EL (cell line): Measurements from ENCODE around the gene DUSP5.

ENCODE experiments used
- DNase-seq: peaks from one replicate; pipeline ENCODE4 v3.0.0-alpha.2; 2016

DUSP5 gene

DNA sequence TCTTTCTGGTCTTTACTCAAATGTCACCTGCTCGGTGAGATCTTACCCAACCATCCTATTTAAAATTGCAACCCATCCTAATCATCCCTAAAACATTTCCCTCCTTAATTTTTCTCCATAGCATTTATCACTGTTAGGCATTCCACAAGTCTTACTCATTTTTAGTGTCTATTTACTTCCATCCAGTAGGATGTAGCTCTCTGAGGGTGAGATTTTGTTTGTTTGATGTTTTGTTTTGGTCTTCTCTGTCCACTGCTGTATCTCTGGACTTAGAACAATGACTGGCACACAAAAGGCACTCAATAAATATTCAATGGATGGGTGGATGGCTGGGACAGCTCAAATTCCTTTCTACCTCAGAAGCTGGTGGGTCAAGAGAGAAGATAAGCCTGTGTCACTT, 15.8 kb upstream of the DUSP5 start:
- peak; percentile 65 for DNase-seq

DNA sequence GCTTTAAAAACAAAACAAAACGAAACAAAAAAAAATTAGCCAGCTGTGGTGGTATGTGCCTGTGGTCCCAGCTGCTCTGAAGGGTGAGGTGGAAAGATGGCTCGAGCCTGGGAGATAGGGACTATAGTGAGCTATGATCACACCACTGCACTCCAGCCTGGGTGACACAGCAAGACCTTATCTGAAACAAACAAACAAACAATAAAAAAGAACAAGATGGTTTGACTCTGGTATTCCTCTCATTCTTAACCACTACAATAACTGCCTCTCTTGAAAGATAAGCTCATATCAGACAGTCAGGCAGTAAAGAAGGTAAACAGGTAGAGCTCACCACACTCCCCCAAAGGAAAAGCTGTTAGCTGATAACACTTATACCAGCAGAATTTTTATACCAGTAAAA, 14.1 kb upstream of the DUSP5 start:
- no peak for DNase-seq

DNA sequence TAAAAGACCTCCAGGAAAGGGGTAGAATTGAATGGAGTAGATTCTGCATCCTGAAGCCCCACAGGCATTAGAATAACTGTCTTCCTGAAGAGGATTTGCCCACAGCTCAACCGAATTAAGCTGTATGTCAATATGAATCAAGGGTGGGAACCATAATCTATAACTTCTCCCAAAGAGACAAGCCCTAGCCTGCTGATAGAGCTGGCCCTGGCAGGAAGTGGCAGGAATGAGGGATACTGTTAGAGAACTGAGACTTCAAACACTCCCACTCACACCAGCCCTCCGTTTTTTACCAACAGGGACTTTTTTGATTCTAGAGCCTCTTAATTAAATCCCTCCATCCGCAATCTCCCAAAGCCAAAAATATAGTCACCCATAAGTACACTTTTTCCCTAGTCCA, 12.2 kb upstream of the DUSP5 start:
- DNase-seq, result no peak

DNA sequence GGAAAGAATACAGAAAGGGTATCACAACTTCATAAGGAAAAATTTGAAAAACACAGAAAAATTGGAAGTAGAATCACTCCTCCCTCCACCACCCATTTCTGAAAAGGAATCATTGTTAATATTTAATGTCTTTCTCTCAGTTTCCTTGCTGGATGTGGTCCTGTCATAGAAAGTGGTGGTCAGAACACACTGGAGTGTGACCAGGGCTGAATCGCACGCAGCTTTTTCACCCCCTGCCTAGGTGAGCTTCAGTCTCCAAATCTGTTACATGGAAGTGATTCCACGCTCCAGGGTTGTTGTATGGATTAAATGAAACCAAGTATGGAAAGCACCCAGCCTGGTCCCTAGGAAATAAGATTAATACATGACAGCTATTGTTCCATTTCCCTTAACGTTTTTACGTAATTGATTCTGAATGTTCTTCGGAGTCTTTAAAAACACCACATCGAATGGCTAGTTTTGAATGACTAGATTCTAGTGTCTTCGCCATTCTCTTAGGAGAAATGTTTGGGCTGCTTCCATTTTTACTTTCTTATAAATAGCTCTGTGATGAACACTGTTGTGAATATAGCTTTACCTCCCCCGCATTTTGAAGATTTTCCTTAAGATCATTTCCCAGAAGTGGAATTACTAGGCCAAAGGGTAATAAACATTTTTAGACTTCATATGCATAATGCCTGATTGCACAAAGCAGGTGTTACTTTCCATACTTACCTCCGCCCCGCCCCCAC, 10.9 kb upstream of the DUSP5 start:
- DNase-seq, result no peak

DNA sequence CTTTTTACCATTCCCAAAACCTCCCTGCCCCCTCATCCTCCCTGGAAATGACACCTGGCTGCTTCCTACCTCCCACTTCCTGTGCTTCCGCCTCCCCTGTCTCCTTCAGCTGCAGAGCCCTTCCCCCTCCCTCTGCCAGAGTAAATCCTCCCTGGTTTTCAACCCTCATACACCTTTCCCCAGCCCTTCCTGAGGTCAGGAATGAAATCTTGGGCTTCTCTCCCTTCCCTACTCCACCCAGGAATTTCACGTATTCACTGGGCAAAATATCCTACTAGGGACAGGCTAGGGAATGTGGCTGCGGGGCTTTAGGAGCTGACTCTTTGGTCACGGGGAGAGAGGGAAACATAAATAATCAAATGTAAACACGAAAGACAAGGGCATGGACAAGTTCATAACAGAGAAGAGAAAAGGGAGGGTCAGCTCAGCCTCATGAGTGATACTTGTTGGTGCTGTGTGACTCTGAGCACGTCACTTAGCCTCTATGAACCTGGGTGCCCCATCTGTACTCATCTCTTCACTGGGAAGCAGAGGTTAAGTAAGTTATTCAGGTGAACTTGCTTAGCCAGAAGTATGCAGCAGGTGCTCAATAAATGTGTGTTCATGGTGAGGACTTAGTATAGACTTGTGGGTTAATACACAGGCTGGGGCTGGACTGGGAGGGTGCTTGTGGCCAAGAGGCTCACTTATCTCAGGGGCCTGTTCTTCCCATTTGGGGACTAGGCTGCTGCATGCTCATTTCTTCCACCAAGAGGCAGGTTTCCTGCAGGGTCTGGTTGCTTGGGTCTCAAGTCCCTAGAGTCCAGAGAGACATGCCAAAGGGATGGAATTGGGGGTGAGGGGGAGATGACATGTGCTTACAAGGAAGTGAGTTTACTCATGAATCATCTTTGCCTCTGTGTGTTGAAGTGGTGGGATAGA, 10.0 kb upstream of the DUSP5 start:
- DNase-seq, result peak; percentile 71

DNA sequence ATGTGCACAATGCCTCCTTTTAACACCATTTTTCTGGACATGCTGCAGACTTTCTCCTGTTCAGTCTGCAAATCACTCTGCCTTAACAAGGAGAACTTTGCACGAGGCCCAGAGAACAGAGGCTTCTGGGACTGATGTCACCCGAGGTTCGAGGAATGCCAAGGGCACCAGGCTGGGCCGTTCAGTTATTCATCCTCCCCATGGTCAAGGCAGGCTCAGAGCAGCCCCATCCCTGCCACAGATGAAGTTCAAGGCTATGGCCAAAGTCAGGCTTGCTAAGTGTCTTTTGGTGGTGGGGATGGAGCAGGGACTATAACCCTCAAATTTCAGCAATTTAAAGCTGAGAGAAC, 9.4 kb upstream of the DUSP5 start:
- no peak for DNase-seq

DNA sequence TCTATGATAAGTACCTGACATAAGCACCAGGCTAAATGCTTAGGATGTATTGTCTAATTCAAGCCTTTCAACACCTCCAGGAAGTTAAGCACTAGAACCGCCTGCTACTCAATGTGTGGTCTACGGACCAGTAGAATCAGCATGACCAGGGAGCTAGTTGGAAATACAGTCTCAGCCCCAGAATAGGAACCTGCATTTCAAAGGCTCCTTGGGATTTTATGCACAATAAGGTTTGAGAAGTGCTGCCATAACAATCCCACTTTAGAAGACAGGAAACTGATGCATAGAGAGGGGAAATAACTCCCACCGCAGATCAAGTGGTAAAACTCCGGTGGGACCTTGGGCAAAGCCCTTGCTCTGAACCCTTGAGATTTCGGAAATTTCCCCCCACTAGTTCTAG, 8.8 kb upstream of the DUSP5 start:
- DNase-seq, result no peak

DNA sequence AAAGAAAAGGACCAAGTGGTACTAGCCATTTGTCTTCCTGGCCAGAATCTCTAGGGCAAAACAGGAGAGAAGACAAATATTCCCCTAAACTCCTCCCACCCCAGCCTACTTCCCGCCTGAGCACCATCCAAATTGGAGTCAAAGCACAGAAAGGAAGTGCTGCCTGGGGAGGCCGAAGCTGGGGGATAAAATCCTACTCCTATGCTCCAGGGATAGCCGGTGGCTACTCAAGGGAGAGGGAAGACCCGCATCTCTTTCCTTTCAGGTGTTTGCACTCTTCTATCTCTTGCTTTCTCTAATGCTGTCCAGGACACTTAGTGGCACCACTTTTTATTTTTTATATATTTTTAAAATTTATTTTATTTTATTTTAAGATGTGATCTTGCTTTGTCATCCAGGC, 7.1 kb upstream of the DUSP5 start:
- DNase-seq, result no peak

DNA sequence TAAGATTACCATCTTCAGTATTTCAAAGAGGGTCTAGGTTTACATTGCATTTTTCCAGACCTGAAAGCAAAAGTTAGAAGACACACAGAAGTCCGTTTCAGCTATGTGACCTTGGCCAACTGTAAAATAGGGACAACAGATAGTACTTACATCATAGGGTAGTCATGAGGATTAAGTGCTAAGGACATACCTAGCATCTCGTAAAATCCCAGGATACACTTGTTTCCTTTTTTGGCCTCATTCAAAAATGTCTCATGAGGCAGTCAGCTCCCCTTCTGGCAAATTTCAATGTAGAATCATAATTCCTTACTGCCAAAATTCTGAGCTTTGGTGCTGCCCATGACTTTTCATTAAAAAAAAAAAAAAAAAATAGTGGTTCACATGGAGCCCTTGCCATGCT, 6.4 kb upstream of the DUSP5 start:
- peak; percentile 59 for DNase-seq

DNA sequence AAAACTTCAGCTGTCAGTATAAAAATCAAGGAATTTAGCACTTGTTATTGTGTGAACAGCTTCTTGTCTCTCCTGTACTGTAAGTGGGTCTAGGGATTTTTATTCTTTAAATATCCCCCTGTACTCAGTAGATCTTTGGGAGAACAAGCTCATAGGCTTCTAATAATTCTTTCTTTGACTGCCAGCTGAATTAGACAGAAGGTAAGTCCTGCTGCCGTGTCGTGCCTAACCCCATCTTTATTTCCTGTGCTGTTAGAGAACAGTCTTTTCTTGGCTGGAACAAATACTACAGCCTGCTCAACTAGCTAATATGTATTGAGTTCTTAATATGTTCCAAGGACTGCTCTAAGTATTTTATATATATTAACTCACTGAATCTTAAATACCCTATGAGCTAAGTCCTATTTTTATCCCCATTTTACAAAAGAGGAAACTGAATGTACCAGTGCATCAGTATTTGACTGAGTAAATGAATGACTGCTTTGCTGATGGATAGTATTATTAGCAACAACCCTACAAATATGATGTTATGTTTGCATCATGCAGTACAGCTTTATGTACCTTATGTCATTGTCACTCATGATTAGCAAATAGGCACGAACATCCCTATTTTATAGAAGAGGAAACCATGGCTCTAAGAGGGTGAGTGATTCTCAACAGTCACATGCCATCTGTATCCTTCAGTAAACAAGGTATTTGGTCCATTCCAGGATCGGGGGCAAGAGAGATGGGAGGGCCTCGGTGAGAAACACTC, 5.5 kb upstream of the DUSP5 start:
- DNase-seq, result no peak

DNA sequence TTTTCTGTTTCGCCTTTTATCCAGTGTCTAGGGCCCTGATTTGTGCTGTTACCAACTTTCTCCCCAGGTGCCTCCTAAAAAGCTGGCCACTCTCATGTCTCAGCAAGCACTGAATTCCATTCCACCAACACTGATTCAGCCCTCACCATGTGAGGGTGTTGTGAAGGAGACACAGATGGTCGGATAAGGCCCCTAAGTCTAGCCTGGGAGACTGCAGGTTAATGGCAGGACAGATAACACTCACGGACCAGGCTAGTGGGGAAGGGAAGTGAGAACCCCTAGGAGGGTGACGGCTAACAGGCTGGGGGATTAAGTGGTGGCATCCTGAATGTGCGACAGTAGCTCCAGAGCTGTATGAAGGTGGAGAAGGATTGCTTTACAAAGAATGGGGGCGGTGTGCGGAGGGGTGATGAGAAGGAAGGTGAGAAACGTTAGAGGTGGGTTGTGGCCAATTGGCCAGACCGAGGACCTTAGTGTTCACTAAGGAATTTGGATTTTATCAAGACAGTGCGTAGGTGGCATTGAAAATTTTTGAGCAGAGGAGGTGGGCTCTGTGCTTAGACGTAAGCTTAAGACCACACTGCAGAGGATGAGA, 3.8 kb upstream of the DUSP5 start:
- DNase-seq, result no peak

DNA sequence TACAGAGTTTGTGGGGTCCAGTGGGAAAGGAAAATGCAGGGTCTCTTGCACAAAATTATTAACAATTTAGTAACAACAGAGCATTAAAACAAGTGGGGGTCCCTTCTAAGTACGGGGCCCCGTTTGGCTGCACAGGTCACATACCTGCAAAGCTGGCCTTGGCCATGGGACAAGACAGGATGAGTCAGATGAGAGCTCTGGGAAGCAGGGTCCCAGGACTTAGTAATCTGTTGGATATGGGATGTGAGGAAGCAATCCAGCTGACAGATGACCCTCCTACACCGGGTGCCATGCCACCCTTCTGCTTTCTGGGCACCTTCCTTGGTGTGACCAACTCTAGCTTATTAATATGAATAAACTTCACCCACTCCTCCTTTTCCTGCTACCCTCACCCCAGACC, 3.2 kb upstream of the DUSP5 start:
- no peak for DNase-seq

DNA sequence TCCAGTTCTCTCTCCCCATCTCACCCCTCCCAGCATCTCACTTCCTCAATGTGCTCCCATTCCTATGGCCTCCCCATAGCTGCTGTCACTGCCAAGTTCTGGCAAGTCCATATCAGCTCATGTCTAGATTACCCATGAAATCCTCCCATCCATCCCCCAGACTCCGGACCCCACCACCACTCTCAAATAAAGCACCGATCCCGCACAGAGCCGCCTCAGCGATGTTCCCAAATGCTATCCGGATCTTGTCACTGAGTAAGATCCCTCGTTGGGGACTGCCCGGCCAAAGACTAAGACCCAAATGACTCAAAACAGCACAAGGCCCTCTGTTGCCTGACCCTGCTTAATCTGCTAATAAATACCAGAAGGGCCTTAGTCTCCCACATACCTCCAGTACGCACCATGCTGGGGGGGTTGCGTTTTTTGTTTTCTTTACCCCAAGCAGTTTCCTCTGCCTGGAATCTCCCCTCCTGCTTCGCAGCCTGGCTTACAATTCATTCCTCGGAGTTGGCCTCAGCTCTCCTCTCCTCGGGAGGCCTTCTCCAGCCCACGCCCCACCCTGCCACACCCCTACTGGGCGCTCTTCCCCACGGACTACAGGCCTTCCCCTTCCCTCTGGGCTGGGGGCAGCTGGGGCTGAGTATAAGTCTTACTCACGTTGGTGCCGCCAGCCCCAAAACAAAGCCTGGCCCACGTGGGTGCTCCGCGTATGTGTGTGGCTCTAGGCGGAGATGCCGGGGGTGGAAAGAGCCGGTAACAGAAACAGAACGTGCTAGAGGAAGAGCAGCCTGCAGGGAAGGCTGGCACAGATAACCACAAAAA, 1.8 kb upstream of the DUSP5 start:
- peak; percentile 97 for DNase-seq

DNA sequence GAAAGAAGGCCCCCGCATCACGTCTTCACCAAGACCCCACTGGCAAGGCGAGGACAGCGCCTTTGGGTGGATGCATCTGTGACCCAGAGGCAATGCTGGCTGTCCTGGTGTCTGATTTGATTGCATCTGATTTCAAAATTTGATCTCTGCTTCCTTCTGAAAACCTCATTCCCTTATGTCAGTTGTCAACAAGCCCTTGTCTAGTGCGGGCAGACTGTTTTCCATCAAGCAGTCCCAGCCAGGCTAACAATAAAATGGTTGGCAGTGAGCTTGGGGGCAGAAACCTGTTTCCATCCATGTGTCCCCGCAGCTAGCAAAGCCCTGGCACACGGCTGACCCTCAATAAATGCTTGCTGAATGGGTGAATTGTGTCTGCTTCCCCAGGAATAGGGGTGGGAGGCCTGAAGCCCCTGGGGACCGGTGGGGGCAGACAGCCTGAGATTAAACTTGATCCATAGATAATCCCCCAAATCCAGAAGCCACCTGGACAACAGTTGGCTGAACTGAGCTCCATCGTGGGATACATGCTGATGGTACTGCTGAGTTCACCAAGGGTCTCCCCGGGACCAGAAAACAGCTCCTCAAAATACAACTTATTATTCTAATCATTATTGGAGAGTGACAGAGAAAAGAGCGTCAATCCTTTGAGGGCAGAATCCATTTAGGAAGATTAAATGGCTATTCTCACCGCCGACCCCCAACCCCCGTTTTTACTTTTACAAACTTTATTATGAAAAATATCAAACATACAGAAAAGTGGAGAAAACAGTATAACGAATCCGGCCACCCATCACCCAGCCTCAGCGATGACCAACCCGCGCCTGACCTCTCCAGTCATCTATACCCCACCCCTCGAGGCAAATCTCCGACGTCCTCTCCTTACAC, 912 bp upstream of the DUSP5 start:
- no peak for DNase-seq

DNA sequence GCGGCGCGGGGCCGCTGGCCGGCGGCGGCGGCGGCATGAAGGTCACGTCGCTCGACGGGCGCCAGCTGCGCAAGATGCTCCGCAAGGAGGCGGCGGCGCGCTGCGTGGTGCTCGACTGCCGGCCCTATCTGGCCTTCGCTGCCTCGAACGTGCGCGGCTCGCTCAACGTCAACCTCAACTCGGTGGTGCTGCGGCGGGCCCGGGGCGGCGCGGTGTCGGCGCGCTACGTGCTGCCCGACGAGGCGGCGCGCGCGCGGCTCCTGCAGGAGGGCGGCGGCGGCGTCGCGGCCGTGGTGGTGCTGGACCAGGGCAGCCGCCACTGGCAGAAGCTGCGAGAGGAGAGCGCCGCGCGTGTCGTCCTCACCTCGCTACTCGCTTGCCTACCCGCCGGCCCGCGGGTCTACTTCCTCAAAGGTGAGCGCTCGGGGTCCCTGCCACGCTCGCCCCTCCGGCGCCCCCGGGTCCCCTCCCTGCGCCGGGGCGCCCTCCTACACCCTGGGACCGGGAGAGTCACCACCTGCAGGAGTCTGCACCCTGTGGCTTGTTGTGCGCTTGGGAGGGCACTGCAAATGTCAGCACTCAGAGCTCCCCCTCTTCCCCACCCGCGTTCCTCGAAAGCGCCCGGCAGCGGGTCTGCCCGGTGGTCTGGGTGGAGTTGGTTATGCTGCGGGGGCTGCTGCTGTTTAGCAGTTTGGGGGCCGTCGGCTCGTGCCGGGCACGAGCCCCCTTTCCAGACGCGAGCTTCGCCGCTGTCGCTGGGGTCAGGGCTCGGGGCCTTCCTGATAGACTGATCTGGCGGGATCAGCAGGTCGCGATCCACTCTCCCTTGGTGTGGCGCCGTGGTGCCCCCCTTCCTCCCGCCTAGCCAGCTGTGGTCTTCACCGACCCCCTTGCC, 627 bp downstream of the DUSP5 start:
- no peak for DNase-seq

DNA sequence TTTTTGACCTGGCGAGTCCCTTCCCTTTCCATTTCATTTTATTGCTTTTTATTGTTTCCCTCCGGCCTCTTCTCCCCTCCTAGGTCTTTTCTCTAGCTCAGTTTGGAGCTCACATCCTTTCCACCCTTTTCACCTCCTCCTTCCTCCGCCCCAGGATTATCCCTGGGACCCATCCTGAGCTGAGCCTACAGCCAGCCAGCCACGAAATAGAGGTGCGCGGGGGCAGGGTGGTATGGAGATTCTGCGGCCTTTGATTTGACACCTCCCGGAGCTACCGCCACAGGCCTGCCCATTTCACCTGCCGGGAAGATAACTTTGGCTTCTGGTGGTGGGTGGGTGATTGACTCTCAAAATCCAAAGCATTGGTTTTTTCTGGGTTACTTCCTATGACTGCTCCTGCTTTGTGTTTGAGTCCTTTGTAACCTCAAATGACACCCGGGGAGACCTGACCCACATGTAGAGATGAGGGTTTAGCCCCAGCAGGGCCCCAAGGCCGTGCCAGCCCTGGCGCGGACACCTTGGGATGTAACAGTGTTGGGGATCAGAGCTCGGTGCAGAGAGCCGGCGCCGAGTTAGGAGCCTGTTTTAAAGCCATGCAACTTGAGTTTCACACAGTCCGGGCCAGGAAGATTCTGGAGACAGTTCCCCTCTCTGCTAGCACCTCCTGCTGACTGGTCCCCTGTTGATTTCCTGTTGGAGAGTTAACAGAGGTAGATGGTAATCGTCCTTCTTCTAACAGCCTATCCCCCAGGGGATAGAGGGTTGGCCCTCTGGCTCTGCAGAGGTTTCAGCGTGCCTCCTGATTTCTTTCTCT, 1.5 kb downstream of the DUSP5 start:
- DNase-seq, result peak; percentile 83

DNA sequence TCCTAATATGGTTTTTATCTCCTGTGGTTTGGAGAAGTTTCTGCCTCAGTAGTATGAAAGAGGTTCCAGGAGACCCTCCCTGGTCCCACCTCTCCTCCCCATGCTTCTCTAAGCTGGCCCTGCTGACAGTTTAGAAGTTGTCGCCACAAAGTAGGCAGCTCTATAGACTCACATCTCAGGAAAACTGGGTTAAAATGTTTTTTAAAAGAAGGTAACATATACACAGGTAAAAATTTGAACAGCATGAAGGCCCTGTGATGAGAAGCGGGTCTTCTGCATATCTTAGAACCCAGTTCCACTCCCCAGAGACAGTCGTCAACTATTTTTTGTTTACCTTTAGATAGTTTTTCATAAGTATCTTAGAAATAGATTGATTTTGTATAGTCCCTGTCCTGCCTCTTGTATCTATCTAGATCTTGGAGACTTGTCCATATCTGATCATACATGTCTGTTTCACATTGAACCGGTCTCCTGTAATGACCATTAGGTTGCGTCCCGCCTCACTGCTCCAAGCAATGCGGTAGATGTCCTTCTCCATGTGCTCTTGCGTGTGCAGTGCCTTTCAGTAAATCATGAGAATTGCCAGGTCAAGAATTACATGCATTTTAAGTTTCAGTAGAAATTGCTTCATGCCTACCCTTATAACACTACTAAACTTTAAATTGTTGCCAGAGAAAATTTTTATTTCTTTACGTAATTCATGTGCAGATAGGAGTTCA, 2.2 kb downstream of the DUSP5 start:
- peak; percentile 38 for DNase-seq

DNA sequence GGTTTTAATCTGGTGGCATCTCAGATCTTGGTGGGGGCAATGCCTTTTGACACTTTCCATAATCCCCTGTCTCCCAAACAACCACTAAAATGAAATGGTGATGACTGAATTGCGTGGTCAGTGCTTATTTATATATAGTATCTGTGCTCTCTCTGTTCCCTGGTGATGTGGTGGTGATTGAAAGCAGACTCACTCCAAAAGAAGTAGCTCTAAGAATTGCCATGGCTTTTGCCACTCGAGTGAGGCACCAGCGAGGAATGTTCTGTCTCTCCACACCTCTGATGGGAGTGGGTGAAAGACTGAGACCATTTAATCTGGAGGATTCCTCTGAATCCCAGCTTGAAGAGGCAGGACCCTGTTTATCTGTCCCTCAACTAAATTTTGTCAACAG, 2.8 kb downstream of the DUSP5 start:
- DNase-seq, result peak; percentile 86
